GM23338 (cell line): ENCODE results near the gene ANXA6. TPM values are rescaled to one million over a fixed set of nuclear protein-coding genes. Genes with fewer than 3 reads are reported as not detected.

Experiments used
- ATAC-seq: fragments of 200-7000 bp; cut with Tn5 transposase; 3 replicates; pipeline ENCODE4 v1.9.1; 2020
- DNase-seq: peaks from one replicate; pipeline ENCODE4 v3.0.0-alpha.2; 2015; ENCODE audit warnings: low spot score
- H2AFZ ChIP-seq: fragments of 200-600 bp; sonication (generic); 2 replicates; pipeline ENCODE4 v1.8.0; 2016; ENCODE audit warnings: antibody characterized with exemption, mild to moderate bottlenecking, moderate library complexity
- H3F3A ChIP-seq: fragments of 200-600 bp; sonication (generic); replicated peaks from 2 replicates; pipeline ENCODE4 v1.8.0; 2017; ENCODE audit warnings: antibody characterized with exemption, mixed run types, low read depth
- H3K27ac ChIP-seq: fragments of 200-600 bp; sonication (generic); 2 replicates; pipeline ENCODE4 v1.6.1; 2016; ENCODE audit warnings: low read depth
- H3K27me3 ChIP-seq: fragments of 200-600 bp; sonication (generic); 2 replicates; pipeline ENCODE4 v1.8.0; 2016; ENCODE audit warnings: mild to moderate bottlenecking, mixed run types, moderate library complexity; ENCODE audit not compliant: insufficient read depth
- H3K36me3 ChIP-seq: fragments of 200-600 bp; sonication (generic); 2 replicates; pipeline ENCODE4 v1.8.0; 2016; ENCODE audit warnings: mild to moderate bottlenecking; ENCODE audit not compliant: insufficient read depth
- H3K4me1 ChIP-seq: fragments of 200-600 bp; sonication (generic); 2 replicates; pipeline ENCODE4 v1.8.0; 2016; ENCODE audit warnings: mild to moderate bottlenecking, moderate library complexity; ENCODE audit not compliant: insufficient read depth
- H3K4me2 ChIP-seq: fragments of 200-600 bp; sonication (generic); 2 replicates; pipeline ENCODE4 v1.7.1; 2017; ENCODE audit warnings: mixed run types
- H3K4me3 ChIP-seq: fragments of 200-600 bp; sonication (generic); 2 replicates; pipeline ENCODE4 v1.6.1; 2016; ENCODE audit warnings: mixed run types
- H3K79me2 ChIP-seq: fragments of 200-600 bp; sonication (generic); replicated peaks from 2 replicates; pipeline ENCODE4 v1.8.0; 2017; ENCODE audit warnings: mild to moderate bottlenecking; ENCODE audit not compliant: insufficient read depth
- H3K9me2 ChIP-seq: fragments of 200-600 bp; sonication (generic); 2 replicates; pipeline ENCODE4 v1.8.0; 2017; ENCODE audit not compliant: insufficient read depth
- H4K20me1 ChIP-seq: fragments of 200-600 bp; sonication (generic); replicated peaks from 2 replicates; pipeline ENCODE4 v1.8.0; 2017; ENCODE audit warnings: mild to moderate bottlenecking; ENCODE audit not compliant: insufficient read depth
- H3K27ac Mint-ChIP-seq: 2 replicates; pipeline ENCODE4 v1.8.0; 2020; ENCODE audit warnings: inconsistent platforms, mild to moderate bottlenecking, moderate library complexity, mixed read lengths
- H3K27me3 Mint-ChIP-seq: 3 replicates; pipeline ENCODE4 v1.8.0; 2022; ENCODE audit warnings: low read depth, mild to moderate bottlenecking, moderate library complexity, mixed read lengths, inconsistent platforms; ENCODE audit not compliant: insufficient read depth, poor library complexity
- H3K36me3 Mint-ChIP-seq: 3 replicates; pipeline ENCODE4 v1.8.0; 2021; ENCODE audit warnings: low read depth, mild to moderate bottlenecking, inconsistent platforms, moderate library complexity, mixed read lengths
- H3K4me1 Mint-ChIP-seq: 3 replicates; pipeline ENCODE4 v1.8.0; 2020; ENCODE audit warnings: mild to moderate bottlenecking, inconsistent platforms, mixed read lengths
- H3K4me3 Mint-ChIP-seq: 3 replicates; pipeline ENCODE4 v1.8.0; 2021; ENCODE audit warnings: moderate library complexity, mild to moderate bottlenecking, inconsistent platforms, mixed read lengths
- H3K9me3 Mint-ChIP-seq: 3 replicates; pipeline ENCODE4 v1.8.0; 2020; ENCODE audit warnings: moderate library complexity, mild to moderate bottlenecking, inconsistent platforms, mixed read lengths
- JUNB ChIP-seq: IDR thresholded peaks from one replicate; pipeline ENCODE4 v1.6.1; 2016; ENCODE audit warnings: antibody characterized with exemption; ENCODE audit not compliant: unreplicated experiment
- NANOG ChIP-seq: IDR thresholded peaks from 2 replicates; pipeline ENCODE4 v1.6.1; 2016; ENCODE audit warnings: antibody characterized with exemption, borderline replicate concordance
- POLR2AphosphoS5 ChIP-seq: IDR thresholded peaks from 2 replicates; pipeline ENCODE4 v1.6.1; 2016; ENCODE audit warnings: antibody characterized with exemption, low read depth
- REST ChIP-seq: IDR thresholded peaks from one replicate; pipeline ENCODE4 v1.6.1; 2018; ENCODE audit warnings: antibody characterized with exemption; ENCODE audit not compliant: unreplicated experiment
- ZNF114 ChIP-seq: fragments of 250-450 bp; sonication (Bioruptor Pico); IDR thresholded peaks from 2 replicates; pipeline ENCODE4 v1.5.0; 2020; ENCODE audit warnings: mild to moderate bottlenecking, moderate library complexity
- ZNF331 ChIP-seq: fragments of 250-450 bp; sonication (Bioruptor Pico); IDR thresholded peaks from 2 replicates; pipeline ENCODE4 v1.5.0; 2020; ENCODE audit warnings: low read depth, mild to moderate bottlenecking, moderate library complexity
- polyA plus RNA-seq: library from polyadenylated mRNA; unstranded; fragments of >200 nt; fragmentation: Nextera tagmentation; extraction: Ambion mirVana; gene quantifications from 2 replicates; pipeline ENCODE4 v1.2.1, GENCODE V29; 2016
- total RNA-seq: library from RNA; depleted of rRNA; stranded (reverse); fragments of >200 nt; shearing (Covaris generic); gene quantifications from 2 replicates; pipeline ENCODE4 v1.2.3, GENCODE V29; 2014
- TF ChIP-seq, protein P1 (sequence below), 2 experiments: fragments of 200-600 bp in 1 of 2; sonication (generic) in 1 of 2; conservative IDR thresholded peaks; 2 replicates each; pipeline versions ENCODE4 v1.5.1 to v1.6.1; 2016 to 2017; ENCODE audit warnings: antibody characterized with exemption in 2 of 2, low read depth in 2 of 2, mild to moderate bottlenecking in 2 of 2, moderate library complexity in 1 of 2
- TF ChIP-seq, protein P2 (sequence below): IDR thresholded peaks from 2 replicates; pipeline ENCODE4 v1.6.1; 2016; ENCODE audit warnings: antibody characterized with exemption

The ANXA6 gene
- total and polyA plus RNA-seq, 2 experiments from 2014 or later, result 26.5 to 110 TPM

GRCh38 chr5:151156507-151157420 lies 815 bp downstream of the ANXA6 start (continued):
- TF ChIP-seq POLR2AphosphoS5, result no peak

GRCh38 chr5:151155775-151156506 lies 1.6 kb downstream of the ANXA6 start:
- peak overlapping the region; percentile 88; the same call in 1 of the 2 replicates for H3K4me3 ChIP-seq
- DNase-seq (no peak), ATAC-seq (peak; percentile 4; the same call in 1 of the 3 replicates)
- no peak overlapping the region for H2AFZ ChIP-seq
- no peaks in the 10 kb centered on the region; the same call in 1 of the 2 replicates for H3F3A ChIP-seq
- H3K36me3 Mint-ChIP-seq, result no peaks in the 10 kb centered on the region; the same call in 2 of the 3 replicates
- peaks cover 24% of the 10 kb centered on the region for H3K79me2 ChIP-seq
- H3K9me3 Mint-ChIP-seq, result no peaks in the 10 kb centered on the region
- no peak for TF ChIP-seq JUNB
- TF ChIP-seq, protein P1, sequence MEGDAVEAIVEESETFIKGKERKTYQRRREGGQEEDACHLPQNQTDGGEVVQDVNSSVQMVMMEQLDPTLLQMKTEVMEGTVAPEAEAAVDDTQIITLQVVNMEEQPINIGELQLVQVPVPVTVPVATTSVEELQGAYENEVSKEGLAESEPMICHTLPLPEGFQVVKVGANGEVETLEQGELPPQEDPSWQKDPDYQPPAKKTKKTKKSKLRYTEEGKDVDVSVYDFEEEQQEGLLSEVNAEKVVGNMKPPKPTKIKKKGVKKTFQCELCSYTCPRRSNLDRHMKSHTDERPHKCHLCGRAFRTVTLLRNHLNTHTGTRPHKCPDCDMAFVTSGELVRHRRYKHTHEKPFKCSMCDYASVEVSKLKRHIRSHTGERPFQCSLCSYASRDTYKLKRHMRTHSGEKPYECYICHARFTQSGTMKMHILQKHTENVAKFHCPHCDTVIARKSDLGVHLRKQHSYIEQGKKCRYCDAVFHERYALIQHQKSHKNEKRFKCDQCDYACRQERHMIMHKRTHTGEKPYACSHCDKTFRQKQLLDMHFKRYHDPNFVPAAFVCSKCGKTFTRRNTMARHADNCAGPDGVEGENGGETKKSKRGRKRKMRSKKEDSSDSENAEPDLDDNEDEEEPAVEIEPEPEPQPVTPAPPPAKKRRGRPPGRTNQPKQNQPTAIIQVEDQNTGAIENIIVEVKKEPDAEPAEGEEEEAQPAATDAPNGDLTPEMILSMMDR (conservative IDR thresholded peaks at IDR 0.05; ENCODE audit: low read depth in 2 of 2), result 0 out of 4 replicates have a peak, but pooled peaks of 1 of the 2 experiments have one; percentile 1
- no peak overlapping the region for H3K27ac Mint-ChIP-seq
- peak overlapping the region; percentile 98 for H3K4me2 ChIP-seq
- H3K4me1 ChIP-seq, result peaks cover 26% of the 10 kb centered on the region
- peaks cover 15% of the 10 kb centered on the region for H4K20me1 ChIP-seq
- H3K4me1 Mint-ChIP-seq, result peaks cover 29% of the 10 kb centered on the region
- H3K36me3 ChIP-seq, result no peaks in the 10 kb centered on the region
- no peak overlapping the region for H3K27ac ChIP-seq
- H3K27me3 ChIP-seq, result peaks cover 10% of the 10 kb centered on the region; the same call in 1 of the 2 replicates
- H3K27me3 Mint-ChIP-seq, result peaks cover 5% of the 10 kb centered on the region
- H3K4me3 Mint-ChIP-seq, result peak overlapping the region; percentile 81; the same call in 2 of the 3 replicates
- H3K9me2 ChIP-seq, result no peaks in the 10 kb centered on the region

- Histone ChIP-seq H3K4me3 (no peak overlapping the region), H3K9me2 (no peaks in the 10 kb centered on the region), H3K4me2 (no peak overlapping the region), H3K4me1 (peaks cover 26% of the 10 kb centered on the region), H2AFZ (no peak overlapping the region), H3K79me2 (peaks cover 24% of the 10 kb centered on the region), H4K20me1 (peaks cover 18% of the 10 kb centered on the region), H3F3A (no peaks in the 10 kb centered on the region; the same call in 1 of the 2 replicates), H3K27ac (no peak overlapping the region), H3K27me3 (peaks cover 10% of the 10 kb centered on the region; the same call in 1 of the 2 replicates), H3K36me3 (no peaks in the 10 kb centered on the region)
- Mint-ChIP-seq H3K4me1 (peaks cover 37% of the 10 kb centered on the region), H3K9me3 (no peaks in the 10 kb centered on the region), H3K36me3 (no peaks in the 10 kb centered on the region; the same call in 2 of the 3 replicates), H3K4me3 (no peak overlapping the region), H3K27ac (no peak overlapping the region), H3K27me3 (peaks cover 5% of the 10 kb centered on the region)
- no peak for DNase-seq
- ATAC-seq, result no peak
- no peak for TF ChIP-seq ZNF331 (CRISPR knock-in tag)
- TF ChIP-seq, protein P1 (conservative IDR thresholded peaks at IDR 0.05; ENCODE audit: low read depth in 2 of 2), result no peak
- TF ChIP-seq ZNF114 (CRISPR knock-in tag), result no peak
- TF ChIP-seq JUNB, result no peak
- TF ChIP-seq NANOG, result no peak
- TF ChIP-seq, protein P2, sequence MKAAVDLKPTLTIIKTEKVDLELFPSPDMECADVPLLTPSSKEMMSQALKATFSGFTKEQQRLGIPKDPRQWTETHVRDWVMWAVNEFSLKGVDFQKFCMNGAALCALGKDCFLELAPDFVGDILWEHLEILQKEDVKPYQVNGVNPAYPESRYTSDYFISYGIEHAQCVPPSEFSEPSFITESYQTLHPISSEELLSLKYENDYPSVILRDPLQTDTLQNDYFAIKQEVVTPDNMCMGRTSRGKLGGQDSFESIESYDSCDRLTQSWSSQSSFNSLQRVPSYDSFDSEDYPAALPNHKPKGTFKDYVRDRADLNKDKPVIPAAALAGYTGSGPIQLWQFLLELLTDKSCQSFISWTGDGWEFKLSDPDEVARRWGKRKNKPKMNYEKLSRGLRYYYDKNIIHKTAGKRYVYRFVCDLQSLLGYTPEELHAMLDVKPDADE, result no peak
- TF ChIP-seq REST, result no peak
- TF ChIP-seq POLR2AphosphoS5, result no peak
Measured at GRCh38 chr5:151154931-151155774, 2.4 kb downstream of the ANXA6 start.
